Prostate gland (tissue), 2 donors: Measurements from ENCODE around the gene ISG20. TPM values are rescaled to one million over a fixed set of nuclear protein-coding genes. Genes with fewer than 3 reads are reported as not detected.
A peak's percentile ranks its signal among the peaks of the same experiment; 100 is the strongest.

Experiments used
- DNase-seq: peaks from one replicate; pipeline ENCODE4 v3.0.0-alpha.2; 2019; ENCODE audit warnings: low spot score
- H3K27ac ChIP-seq, 2 donors: fragments of 200-600 bp; sonication (generic); 2 replicates each; pipeline ENCODE4 v1.5.1; 2017 to 2019
- H3K27me3 ChIP-seq: fragments of 200-600 bp; sonication (generic); replicated peaks from 2 replicates; pipeline ENCODE4 v1.5.1; 2019; ENCODE audit not compliant: insufficient read depth
- H3K36me3 ChIP-seq, 2 donors: fragments of 200-600 bp; sonication (generic); 1 replicate in 1 of 2; 2 replicates in 1 of 2; pipeline versions ENCODE4 v1.5.1 to v1.8.1; 2017 to 2019
- H3K4me1 ChIP-seq: fragments of 200-600 bp; sonication (generic); replicated peaks from 2 replicates; pipeline ENCODE4 v1.5.1; 2019
- H3K4me3 ChIP-seq, 2 donors: fragments of 200-600 bp; sonication (generic); 2 replicates each; pipeline ENCODE4 v1.5.1; 2017 to 2019
- H3K9me3 ChIP-seq: fragments of 200-600 bp; sonication (generic); 2 replicates; pipeline ENCODE4 v1.5.1; 2017
- CTCF ChIP-seq, 4 experiments: fragments of 200-600 bp in 2 of 4; fragments of 450-650 bp in 2 of 4; sonication (generic) in 2 of 4; IDR thresholded peaks; 1 replicate in 3 of 4; 2 replicates in 1 of 4; pipeline ENCODE4 v1.5.1; 2016 to 2019; ENCODE audit warnings: antibody characterized with exemption in 4 of 4, mild to moderate bottlenecking in 2 of 4, moderate library complexity in 2 of 4
- POLR2A ChIP-seq: fragments of 450-650 bp; IDR thresholded peaks from one replicate; pipeline ENCODE4 v1.6.1; 2016; ENCODE audit warnings: antibody characterized with exemption, mild to moderate bottlenecking
- POLR2AphosphoS5 ChIP-seq: sonication (generic); formaldehyde crosslinking; IDR thresholded peaks from one replicate; pipeline ENCODE4 v1.6.1; 2017; ENCODE audit warnings: antibody characterized with exemption
- WGBS: methylation state at CpG from one replicate; pipeline ENCODE4 v1.1.5; 2018; 5-methylcytosine and 5-hydroxymethylcytosine counted together
- intact Hi-C: fragments of 100-400 bp; cut with DNase I; formaldehyde crosslinking; loops from one replicate; pipeline ENCODE4 v1.14.2; 2022
- total RNA-seq, 2 donors: library from RNA; depleted of rRNA; stranded (reverse); fragments of >200 nt; gene quantifications; one replicate each; pipeline ENCODE4 v1.1.0, GENCODE V29; 2016

The ISG20 gene
- total RNA-seq, 2 donors from 2014 or later: 6.9 to 16.3 TPM

- Histone ChIP-seq H3K9me3 (no peaks in the 10 kb centered on the region), H3K4me3 (no peak overlapping the region), H3K27me3 (no peaks in the 10 kb centered on the region), H3K36me3 (no peaks in the 10 kb centered on the region), H3K4me1 (no peaks in the 10 kb centered on the region), H3K27ac (no peak overlapping the region)
- TF ChIP-seq POLR2AphosphoS5 (no peak), POLR2A (no peak), CTCF (IDR thresholded peaks at IDR 0.05) (no peak)
- intact Hi-C loops: loop anchor here (5.0 kb wide), 1 partner anchor 176 kb away; no protein-coding TSS in a partner anchor
- no peak for DNase-seq
- WGBS: 86% methylated on average over 8 of the region's 8 CpGs
Measured at GRCh38 chr15:88655800-88656488, 17.1 kb downstream of the ISG20 start.

GRCh38 chr15:88656760-88657221, 18.0 kb downstream of the ISG20 start:
- Histone ChIP-seq H3K4me1 (no peaks in the 10 kb centered on the region), H3K4me3 (no peak overlapping the region), H3K36me3 (no peaks in the 10 kb centered on the region), H3K9me3 (no peaks in the 10 kb centered on the region), H3K27ac (no peak overlapping the region), H3K27me3 (no peaks in the 10 kb centered on the region)
- intact Hi-C loops: loop anchor here (5.0 kb wide), 1 partner anchor 176 kb away; no protein-coding TSS in a partner anchor
- no peak for DNase-seq
- 84% methylated on average over 10 of the region's 10 CpGs for WGBS
- TF ChIP-seq POLR2AphosphoS5 (no peak), CTCF (IDR thresholded peaks at IDR 0.05) (no peak), POLR2A (no peak)

GRCh38 chr15:88657326-88658069, 18.7 kb downstream of the ISG20 start:
- DNase-seq: no peak
- intact Hi-C loops: loop anchor here (5.0 kb wide), 1 partner anchor 175 kb away; no protein-coding TSS in a partner anchor
- no peaks in the 10 kb centered on the region for H3K9me3 ChIP-seq
- no peaks in the 10 kb centered on the region for H3K4me1 ChIP-seq
- 30% methylated on average over 13 of the region's 13 CpGs for WGBS
- H3K27ac ChIP-seq: no peak overlapping the region
- H3K36me3 ChIP-seq: no peaks in the 10 kb centered on the region
- no peaks in the 10 kb centered on the region for H3K27me3 ChIP-seq
- H3K4me3 ChIP-seq: no peak overlapping the region
- TF ChIP-seq CTCF (IDR thresholded peaks at IDR 0.05) (peak in 3 of 4 experiments; percentile 38 to 68 (median 56)), POLR2A (no peak)

- H3K27me3 ChIP-seq: no peaks in the 10 kb centered on the region
- intact Hi-C loops: loop anchor here (5.0 kb wide), 1 partner anchor 174 kb away; no protein-coding TSS in a partner anchor
- H3K4me1 ChIP-seq: no peaks in the 10 kb centered on the region
- TF ChIP-seq CTCF (IDR thresholded peaks at IDR 0.05): no peak
- no peak for TF ChIP-seq POLR2A
- TF ChIP-seq POLR2AphosphoS5: no peak
- H3K9me3 ChIP-seq: no peaks in the 10 kb centered on the region
- DNase-seq: no peak
- no peak overlapping the region for H3K4me3 ChIP-seq
- no peak overlapping the region for H3K27ac ChIP-seq
- no peaks in the 10 kb centered on the region for H3K36me3 ChIP-seq
- 81% methylated on average over 13 of the region's 13 CpGs for WGBS
Measured at GRCh38 chr15:88658070-88658965, 19.5 kb downstream of the ISG20 start.
